Sigmoid colon (tissue), 7 donors: Measurements from ENCODE around the gene ADAMTS8. TPM values are rescaled to one million over a fixed set of nuclear protein-coding genes. Genes with fewer than 3 reads are reported as not detected.

Experiments used
- DNase-seq: peaks from one replicate; pipeline ENCODE4 v3.0.0-alpha.2; 2019
- H3K27ac ChIP-seq, 4 donors: fragments of 200-600 bp; sonication (generic); one replicate each; pipeline ENCODE4 v1.5.1; 2016 to 2019; ENCODE audit warnings: mild to moderate bottlenecking in 1 of 4
- H3K27me3 ChIP-seq, 3 donors: fragments of 200-600 bp; sonication (generic); one replicate each; pipeline ENCODE4 v1.5.1; 2019; ENCODE audit warnings: mild to moderate bottlenecking in 1 of 3
- H3K36me3 ChIP-seq, 4 donors: fragments of 200-600 bp; sonication (generic); one replicate each; pipeline ENCODE4 v1.5.1; 2016 to 2019
- H3K4me1 ChIP-seq, 4 donors: fragments of 200-600 bp; sonication (generic); one replicate each; pipeline ENCODE4 v1.5.1; 2017 to 2019
- H3K4me3 ChIP-seq, 4 donors: fragments of 200-600 bp; sonication (generic); one replicate each; pipeline ENCODE4 v1.5.1; 2017 to 2019; ENCODE audit warnings: mild to moderate bottlenecking in 2 of 4, moderate library complexity in 1 of 4
- H3K9me3 ChIP-seq, 4 donors: fragments of 200-600 bp in 3 of 4; sonication (generic) in 3 of 4; one replicate each; pipeline versions ENCODE4 v1.5.1 to v1.6.1; 2013 to 2019
- EP300 ChIP-seq, 4 donors: sonication (generic); formaldehyde crosslinking; IDR thresholded peaks; one replicate each; pipeline ENCODE4 v1.6.1; 2017; ENCODE audit warnings: antibody characterized with exemption in 4 of 4
- POLR2A ChIP-seq, 2 donors: fragments of 450-650 bp; IDR thresholded peaks; one replicate each; pipeline ENCODE4 v1.6.1; 2016; ENCODE audit warnings: antibody characterized with exemption in 2 of 2, mild to moderate bottlenecking in 2 of 2, moderate library complexity in 2 of 2
- POLR2AphosphoS5 ChIP-seq, 4 donors: sonication (generic); formaldehyde crosslinking; IDR thresholded peaks; one replicate each; pipeline ENCODE4 v1.6.1; 2017; ENCODE audit warnings: antibody characterized with exemption in 4 of 4
- WGBS, 2 donors: extraction: QIAGEN DNeasy Blood & Tissue Kit; methylation state at CpG; one replicate each; pipeline ENCODE4 v1.1.7; 2013; 5-methylcytosine and 5-hydroxymethylcytosine counted together
- intact Hi-C: fragments of 100-400 bp; cut with DNase I; formaldehyde crosslinking; loops from one replicate; pipeline ENCODE4 v1.15.1; 2023
- polyA plus RNA-seq, 3 donors: library from polyadenylated mRNA; stranded (reverse); fragments of 200-250 nt; gene quantifications; one replicate each; pipeline ENCODE4 v1.2.3, GENCODE V29; 2013
- total RNA-seq, 4 donors: library from RNA; depleted of rRNA; stranded (reverse); fragments of >200 nt; gene quantifications; one replicate each; pipeline ENCODE4 v1.1.0, GENCODE V29; 2016
- TF ChIP-seq, protein P1 (sequence below), 4 experiments: fragments of 450-650 bp in 3 of 4; fragments of 200-600 bp in 1 of 4; IDR thresholded peaks; one replicate each; pipeline ENCODE4 v1.5.1; 2016 to 2019; ENCODE audit warnings: antibody characterized with exemption in 4 of 4, mild to moderate bottlenecking in 3 of 4, moderate library complexity in 2 of 4
- donor health status: healthy with polysubstance abuse.
- donor health status: Bipolar disorder and iron deficiency.
- donor health status: healthy.

Gene ADAMTS8
- total and polyA plus RNA-seq, 7 donors: under 0.01 to 11.9 (median 4.2) TPM; not detected in 1

DNA sequence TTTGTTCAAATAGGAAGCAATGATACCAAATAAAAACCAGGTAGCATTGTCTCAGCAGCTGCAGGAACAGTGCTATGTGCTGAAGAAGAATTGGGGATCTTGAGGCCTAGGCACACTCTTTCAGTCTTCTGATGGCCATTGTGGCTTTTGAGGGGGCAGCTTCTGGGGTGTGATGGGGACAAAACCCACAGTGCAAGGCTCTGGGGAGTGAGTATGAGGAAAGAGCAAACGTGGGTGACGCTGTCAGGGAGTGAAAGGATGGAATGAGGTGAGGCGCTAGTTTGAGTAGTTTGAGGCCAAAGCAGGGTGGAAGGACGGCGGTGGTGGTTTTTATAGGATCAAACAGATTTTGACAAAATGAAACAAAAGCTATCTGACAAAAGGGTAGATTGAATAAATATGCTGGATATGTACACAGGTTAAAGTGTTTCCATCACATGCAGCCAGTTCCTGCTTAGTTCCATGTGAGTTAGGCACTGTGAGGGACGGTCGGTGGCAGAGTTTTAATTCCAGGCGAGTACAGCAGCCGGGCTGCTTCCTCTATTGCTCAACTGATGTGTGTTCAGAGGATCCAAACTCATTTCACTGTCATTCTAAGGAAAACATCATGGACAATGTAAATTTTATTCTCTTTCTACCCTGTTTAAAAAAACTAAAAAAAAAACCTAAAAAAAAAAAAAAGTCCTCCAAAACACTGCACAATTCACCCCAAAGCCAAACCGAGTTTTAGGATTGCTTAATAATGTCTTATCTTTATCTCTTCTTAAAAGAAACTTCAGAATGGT, 38.9 kb upstream of the ADAMTS8 start:
- Histone ChIP-seq H3K9me3 (no peaks in the 10 kb centered on the region), H3K4me1 (no peaks in the 10 kb centered on the region), H3K36me3 (peaks cover 0 to 24% (median 3%) of the 10 kb centered on the region in 4 donors), H3K27ac (no peak overlapping the region), H3K27me3 (no peaks in the 10 kb centered on the region), H3K4me3 (no peak overlapping the region)
- no peak for TF ChIP-seq POLR2A (IDR thresholded peaks at IDR 0.05)
- TF ChIP-seq, protein P1, sequence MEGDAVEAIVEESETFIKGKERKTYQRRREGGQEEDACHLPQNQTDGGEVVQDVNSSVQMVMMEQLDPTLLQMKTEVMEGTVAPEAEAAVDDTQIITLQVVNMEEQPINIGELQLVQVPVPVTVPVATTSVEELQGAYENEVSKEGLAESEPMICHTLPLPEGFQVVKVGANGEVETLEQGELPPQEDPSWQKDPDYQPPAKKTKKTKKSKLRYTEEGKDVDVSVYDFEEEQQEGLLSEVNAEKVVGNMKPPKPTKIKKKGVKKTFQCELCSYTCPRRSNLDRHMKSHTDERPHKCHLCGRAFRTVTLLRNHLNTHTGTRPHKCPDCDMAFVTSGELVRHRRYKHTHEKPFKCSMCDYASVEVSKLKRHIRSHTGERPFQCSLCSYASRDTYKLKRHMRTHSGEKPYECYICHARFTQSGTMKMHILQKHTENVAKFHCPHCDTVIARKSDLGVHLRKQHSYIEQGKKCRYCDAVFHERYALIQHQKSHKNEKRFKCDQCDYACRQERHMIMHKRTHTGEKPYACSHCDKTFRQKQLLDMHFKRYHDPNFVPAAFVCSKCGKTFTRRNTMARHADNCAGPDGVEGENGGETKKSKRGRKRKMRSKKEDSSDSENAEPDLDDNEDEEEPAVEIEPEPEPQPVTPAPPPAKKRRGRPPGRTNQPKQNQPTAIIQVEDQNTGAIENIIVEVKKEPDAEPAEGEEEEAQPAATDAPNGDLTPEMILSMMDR (IDR thresholded peaks at IDR 0.05): no peak
- TF ChIP-seq EP300 (IDR thresholded peaks at IDR 0.05): no peak
- intact Hi-C loops: no loop called here
- 89 to 91% methylated on average over 10 of the region's 10 CpGs for WGBS, 2 donors
- no peak for DNase-seq

DNA sequence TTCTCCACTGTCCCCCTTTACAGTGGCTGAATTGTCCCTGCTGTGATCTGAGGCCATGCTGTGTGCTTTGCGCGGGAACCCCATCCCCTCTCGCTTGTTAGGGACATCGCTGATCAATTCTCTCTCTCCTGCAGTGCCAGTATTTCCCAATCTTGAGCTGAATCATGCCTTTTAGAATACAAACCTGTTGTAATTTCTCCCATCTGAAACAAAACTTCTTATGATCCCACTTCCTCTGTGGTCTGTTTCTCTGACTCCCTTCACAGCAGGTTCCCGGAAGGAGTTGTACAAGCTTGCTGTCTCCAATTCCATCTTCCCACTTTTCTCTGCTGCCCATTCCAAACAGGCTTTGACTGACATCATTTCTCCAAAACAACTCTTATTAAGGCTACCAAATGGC, 36.9 kb upstream of the ADAMTS8 start:
- intact Hi-C loops: no loop called here
- TF ChIP-seq EP300 (IDR thresholded peaks at IDR 0.05) (no peak), POLR2AphosphoS5 (IDR thresholded peaks at IDR 0.05) (no peak), POLR2A (IDR thresholded peaks at IDR 0.05) (no peak)
- TF ChIP-seq, protein P1 (IDR thresholded peaks at IDR 0.05): no peak
- Histone ChIP-seq H3K4me3 (no peak overlapping the region), H3K9me3 (no peaks in the 10 kb centered on the region), H3K27me3 (no peaks in the 10 kb centered on the region), H3K36me3 (peaks cover 0 to 22% (median 4%) of the 10 kb centered on the region in 4 donors), H3K4me1 (no peaks in the 10 kb centered on the region), H3K27ac (no peak overlapping the region)
- DNase-seq: no peak
- 94 to 96% methylated on average over 5 of the region's 5 CpGs for WGBS, 2 donors

DNA sequence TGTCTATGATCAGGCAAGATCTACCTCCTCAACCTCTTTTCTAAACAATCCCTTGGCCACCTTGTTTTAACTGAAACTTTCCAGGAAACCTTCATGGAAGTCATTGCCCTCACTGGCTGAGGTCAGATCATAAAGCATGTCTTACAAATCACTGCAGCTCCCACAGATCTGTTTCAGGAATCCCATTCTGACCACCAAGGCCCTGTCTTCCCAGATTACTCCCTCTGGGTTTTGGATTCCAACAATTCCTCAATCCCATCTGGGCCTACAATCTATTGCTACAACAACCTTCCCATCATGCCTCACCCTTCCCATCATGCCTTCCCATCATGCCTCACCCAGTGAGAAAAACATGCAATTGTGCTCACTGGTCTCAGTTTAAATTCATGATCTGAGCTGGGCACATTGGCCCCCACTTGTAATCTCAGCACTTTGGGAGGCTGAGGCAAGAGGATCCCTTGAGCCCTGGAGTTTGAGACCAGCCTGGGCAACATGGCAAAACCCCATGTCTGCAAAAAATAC, 35.9 kb upstream of the ADAMTS8 start:
- no peaks in the 10 kb centered on the region for H3K4me1 ChIP-seq
- H3K36me3 ChIP-seq: peaks cover 0 to 22% (median 4%) of the 10 kb centered on the region in 4 donors
- DNase-seq: no peak
- intact Hi-C loops: no loop called here
- TF ChIP-seq POLR2A (IDR thresholded peaks at IDR 0.05) (no peak), POLR2AphosphoS5 (IDR thresholded peaks at IDR 0.05) (no peak)
- H3K27me3 ChIP-seq: no peaks in the 10 kb centered on the region
- no peak overlapping the region for H3K27ac ChIP-seq
- no peak overlapping the region for H3K4me3 ChIP-seq
- no peaks in the 10 kb centered on the region for H3K9me3 ChIP-seq

DNA sequence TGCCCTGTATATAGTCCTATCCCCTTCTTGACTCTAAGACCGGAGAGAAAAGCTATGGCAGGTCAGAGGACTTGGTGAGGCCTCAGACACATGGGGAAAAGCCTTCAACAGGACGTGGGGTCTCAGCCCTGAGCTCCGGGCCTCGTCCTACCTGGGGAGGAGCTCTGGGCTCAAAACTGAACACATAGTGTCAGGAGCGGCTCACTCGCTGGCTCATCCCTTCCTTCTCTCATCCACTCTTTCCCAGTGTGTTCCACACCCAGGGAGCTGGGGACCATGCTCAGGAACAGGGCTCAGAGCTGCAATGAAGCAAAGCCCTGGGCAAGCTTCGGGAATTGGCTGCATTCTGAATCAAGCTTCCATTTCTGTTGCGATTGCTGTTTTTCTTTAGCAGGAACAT, 34.5 kb upstream of the ADAMTS8 start:
- Histone ChIP-seq H3K4me3 (no peak overlapping the region), H3K27me3 (no peaks in the 10 kb centered on the region), H3K36me3 (peaks cover 0 to 22% (median 4%) of the 10 kb centered on the region in 4 donors), H3K4me1 (no peaks in the 10 kb centered on the region), H3K27ac (no peak overlapping the region), H3K9me3 (no peaks in the 10 kb centered on the region)
- intact Hi-C loops: no loop called here
- TF ChIP-seq EP300 (IDR thresholded peaks at IDR 0.05) (no peak), POLR2AphosphoS5 (IDR thresholded peaks at IDR 0.05) (no peak), POLR2A (IDR thresholded peaks at IDR 0.05) (no peak)
- TF ChIP-seq, protein P1 (IDR thresholded peaks at IDR 0.05): no peak
- no peak for DNase-seq
- WGBS, 2 donors: 93 to 96% methylated on average over 8 of the region's 8 CpGs

DNA sequence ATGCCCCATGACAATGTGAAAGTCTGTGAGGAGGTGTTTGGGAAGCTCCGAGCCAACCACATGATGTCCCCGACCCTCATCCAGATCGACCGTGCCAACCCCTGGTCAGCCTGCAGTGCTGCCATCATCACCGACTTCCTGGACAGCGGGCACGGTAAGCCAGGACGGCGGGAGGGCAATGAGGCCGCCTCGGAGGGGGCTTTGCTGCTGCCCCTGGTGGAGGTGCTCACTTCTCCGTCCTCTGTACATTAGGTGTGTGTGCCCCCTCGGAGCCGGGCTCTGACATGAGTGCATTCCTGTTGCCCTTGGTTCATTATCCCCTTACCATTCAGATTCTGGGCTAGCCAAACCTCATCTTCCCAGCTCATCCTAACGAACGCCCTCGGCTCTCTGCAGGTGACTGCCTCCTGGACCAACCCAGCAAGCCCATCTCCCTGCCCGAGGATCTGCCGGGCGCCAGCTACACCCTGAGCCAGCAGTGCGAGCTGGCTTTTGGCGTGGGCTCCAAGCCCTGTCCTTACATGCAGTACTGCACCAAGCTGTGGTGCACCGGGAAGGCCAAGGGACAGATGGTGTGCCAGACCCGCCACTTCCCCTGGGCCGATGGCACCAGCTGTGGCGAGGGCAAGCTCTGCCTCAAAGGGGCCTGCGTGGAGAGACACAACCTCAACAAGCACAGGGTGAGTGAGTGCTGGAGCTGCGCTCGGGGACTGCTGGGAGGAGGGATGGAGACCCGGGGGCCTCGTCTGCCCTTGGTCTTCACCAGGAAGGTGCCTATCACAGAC, 33.9 kb upstream of the ADAMTS8 start:
- intact Hi-C loops: no loop called here
- Histone ChIP-seq H3K4me1 (no peaks in the 10 kb centered on the region), H3K36me3 (peaks cover 0 to 22% (median 4%) of the 10 kb centered on the region in 4 donors), H3K27me3 (no peaks in the 10 kb centered on the region), H3K27ac (no peak overlapping the region), H3K9me3 (no peaks in the 10 kb centered on the region), H3K4me3 (no peak overlapping the region)
- TF ChIP-seq EP300 (IDR thresholded peaks at IDR 0.05) (no peak), POLR2AphosphoS5 (IDR thresholded peaks at IDR 0.05) (no peak), POLR2A (IDR thresholded peaks at IDR 0.05) (no peak)
- TF ChIP-seq, protein P1 (IDR thresholded peaks at IDR 0.05): no peak
- no peak for DNase-seq
- 95 to 96% methylated on average over 31 of the region's 31 CpGs for whole genome bisulfite sequencing, 2 donors
